Liver (tissue), 9 donors: ENCODE data around the gene KCNMA1. TPM values are rescaled to one million over a fixed set of nuclear protein-coding genes. Genes with fewer than 3 reads are reported as not detected.

ENCODE experiments used
- DNase-seq: peaks from one replicate; pipeline ENCODE4 v3.0.0-alpha.2; 2017; ENCODE audit warnings: low spot score
- H3K27ac ChIP-seq, 2 donors: one replicate each; pipeline ENCODE4 v1.7.0; 2013; ENCODE audit warnings: inconsistent platforms in 2 of 2, low read length in 2 of 2, control low read depth in 1 of 2, low read depth in 1 of 2, mild to moderate bottlenecking in 1 of 2
- H3K27me3 ChIP-seq, 4 donors: one replicate each; pipeline versions ENCODE4 v1.6.1 to v1.7.0; 2013; ENCODE audit warnings: low read length in 3 of 4, inconsistent platforms in 1 of 4, mild to moderate bottlenecking in 1 of 4, moderate library complexity in 1 of 4; ENCODE audit not compliant: control insufficient read depth in 4 of 4, insufficient read depth in 4 of 4
- H3K36me3 ChIP-seq, 4 donors: one replicate each; pipeline versions ENCODE4 v1.6.1 to v1.7.0; 2013; ENCODE audit warnings: low read length in 3 of 4, mild to moderate bottlenecking in 3 of 4, low read depth in 1 of 4, moderate library complexity in 1 of 4; ENCODE audit not compliant: control insufficient read depth in 4 of 4, insufficient read depth in 3 of 4
- H3K4me1 ChIP-seq, 4 donors: one replicate each; pipeline versions ENCODE4 v1.6.1 to v1.7.0; 2013; ENCODE audit warnings: low read length in 3 of 4, mild to moderate bottlenecking in 3 of 4, moderate library complexity in 1 of 4; ENCODE audit not compliant: control insufficient read depth in 4 of 4, insufficient read depth in 4 of 4
- H3K4me3 ChIP-seq, 3 donors: one replicate each; pipeline versions ENCODE4 v1.6.1 to v1.7.0; 2013; ENCODE audit warnings: low read length in 3 of 3, control low read depth in 1 of 3, low read depth in 1 of 3, mild to moderate bottlenecking in 1 of 3
- H3K9ac ChIP-seq, 2 donors: one replicate each; pipeline ENCODE4 v1.7.0; 2013; ENCODE audit warnings: low read length in 2 of 2, mild to moderate bottlenecking in 2 of 2, moderate library complexity in 2 of 2, control low read depth in 1 of 2, low read depth in 1 of 2
- H3K9me3 ChIP-seq, 4 donors: one replicate each; pipeline versions ENCODE4 v1.6.1 to v1.7.0; 2013; ENCODE audit warnings: low read length in 3 of 4; ENCODE audit not compliant: control insufficient read depth in 4 of 4
- EGR1 ChIP-seq, 2 donors: IDR thresholded peaks; 2 replicates each; pipeline ENCODE4 v1.6.1; 2016 to 2018; ENCODE audit warnings: antibody characterized with exemption in 2 of 2, low read depth in 2 of 2
- FOXA2 ChIP-seq: IDR thresholded peaks from 2 replicates; pipeline ENCODE4 v1.6.1; 2016; ENCODE audit warnings: antibody characterized with exemption
- GABPA ChIP-seq, 2 donors: IDR thresholded peaks in 1 of 2; conservative IDR thresholded peaks in 1 of 2; 2 replicates each; pipeline ENCODE4 v1.6.1; 2016; ENCODE audit warnings: antibody characterized with exemption in 2 of 2, mild to moderate bottlenecking in 1 of 2, moderate library complexity in 1 of 2
- HNF4A ChIP-seq, 2 donors: conservative IDR thresholded peaks; 2 replicates each; pipeline ENCODE4 v1.6.1; 2016; ENCODE audit warnings: antibody characterized with exemption in 2 of 2, mild to moderate bottlenecking in 2 of 2
- JUND ChIP-seq, 2 donors: IDR thresholded peaks; 2 replicates each; pipeline ENCODE4 v1.6.1; 2016; ENCODE audit warnings: antibody characterized with exemption in 2 of 2
- NR2F2 ChIP-seq: IDR thresholded peaks from 2 replicates; pipeline ENCODE4 v1.6.1; 2016; ENCODE audit warnings: antibody characterized with exemption
- RAD21 ChIP-seq, 2 donors: IDR thresholded peaks; 2 replicates each; pipeline ENCODE4 v1.6.1; 2016; ENCODE audit warnings: antibody characterized with exemption in 2 of 2, mild to moderate bottlenecking in 2 of 2
- REST ChIP-seq: IDR thresholded peaks from 2 replicates; pipeline ENCODE4 v1.6.1; 2016; ENCODE audit warnings: antibody characterized with exemption, mild to moderate bottlenecking
- RXRA ChIP-seq, 2 donors: IDR thresholded peaks; 2 replicates each; pipeline ENCODE4 v1.6.1; 2017 to 2018; ENCODE audit warnings: antibody characterized with exemption in 2 of 2, mild to moderate bottlenecking in 1 of 2
- SP1 ChIP-seq: IDR thresholded peaks from 2 replicates; pipeline ENCODE4 v1.6.1; 2018; ENCODE audit warnings: antibody characterized with exemption, mild to moderate bottlenecking
- YY1 ChIP-seq: IDR thresholded peaks from 2 replicates; pipeline ENCODE4 v1.6.1; 2016; ENCODE audit warnings: antibody characterized with exemption, mild to moderate bottlenecking
- WGBS: extraction: QIAGEN DNeasy Blood & Tissue Kit; methylation state at CpG from one replicate; pipeline ENCODE4 v1.1.7; 2013; 5-methylcytosine and 5-hydroxymethylcytosine counted together
- polyA plus RNA-seq, 2 donors: library from polyadenylated mRNA; stranded (reverse) in 1 of 2; unstranded in 1 of 2; fragments of 200-250 nt in 1 of 2; fragments of >200 nt in 1 of 2; fragmentation: Nextera tagmentation in 1 of 2; extraction: Ambion mirVana in 1 of 2; gene quantifications; one replicate each; pipeline versions ENCODE4 v1.2.1 to v1.2.3, GENCODE V29; 2013 to 2015
- total RNA-seq, 2 donors: library from RNA; depleted of rRNA; stranded (reverse); fragments of >200 nt; gene quantifications; one replicate each; pipeline ENCODE4 v1.2.3, GENCODE V29; 2014
- TF ChIP-seq, protein P1 (sequence below): IDR thresholded peaks from 2 replicates; pipeline ENCODE4 v1.6.1; 2016; ENCODE audit warnings: antibody characterized with exemption
- donor health status: healthy.
- donor health status: healthy.
- donor health status: healthy.
- donor health status: healthy.
- donor health status: healthy.

KCNMA1 gene
- total and polyA plus RNA-seq, 4 donors = 2.5 to 9.7 (median 4.7) TPM

GRCh38 chr10:77156406-77156879 is 481.2 kb downstream of the KCNMA1 start:
- DNase-seq = no peak
- no peaks in the 10 kb centered on the region for H3K36me3 ChIP-seq
- no peak overlapping the region for H3K27ac ChIP-seq
- TF ChIP-seq EGR1 (IDR thresholded peaks at IDR 0.05; ENCODE audit: low read depth in 2 of 2) (no peak), SP1 (no peak), NR2F2 (peak; percentile 66), RAD21 (IDR thresholded peaks at IDR 0.05) (no peak), JUND (IDR thresholded peaks at IDR 0.05) (no peak), RXRA (IDR thresholded peaks at IDR 0.05) (no peak), HNF4A (conservative IDR thresholded peaks at IDR 0.05) (no peak), FOXA2 (no peak)
- TF ChIP-seq, protein P1, sequence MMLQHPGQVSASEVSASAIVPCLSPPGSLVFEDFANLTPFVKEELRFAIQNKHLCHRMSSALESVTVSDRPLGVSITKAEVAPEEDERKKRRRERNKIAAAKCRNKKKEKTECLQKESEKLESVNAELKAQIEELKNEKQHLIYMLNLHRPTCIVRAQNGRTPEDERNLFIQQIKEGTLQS = no peak
- no peaks in the 10 kb centered on the region for H3K9me3 ChIP-seq
- H3K4me3 ChIP-seq = no peak overlapping the region
- H3K9ac ChIP-seq = no peak overlapping the region
- WGBS = 72% methylated on average over 5 of the region's 5 CpGs
- no peaks in the 10 kb centered on the region for H3K27me3 ChIP-seq
- H3K4me1 ChIP-seq = no peaks in the 10 kb centered on the region

- WGBS = 94% methylated on average over 1 of the region's 1 CpG
- DNase-seq = no peak
- Histone ChIP-seq H3K9ac (no peak overlapping the region), H3K27ac (no peak overlapping the region), H3K4me3 (no peak overlapping the region), H3K27me3 (no peaks in the 10 kb centered on the region), H3K9me3 (no peaks in the 10 kb centered on the region), H3K36me3 (no peaks in the 10 kb centered on the region), H3K4me1 (no peaks in the 10 kb centered on the region)
- TF ChIP-seq EGR1 (IDR thresholded peaks at IDR 0.05; ENCODE audit: low read depth in 2 of 2) = no peak
- no peak for TF ChIP-seq GABPA (IDR thresholded peaks at IDR 0.05 in 1 of 2, conservative IDR thresholded peaks at IDR 0.05 in 1 of 2)
- no peak for TF ChIP-seq FOXA2
- no peak for TF ChIP-seq HNF4A (conservative IDR thresholded peaks at IDR 0.05)
- no peak for TF ChIP-seq YY1
- TF ChIP-seq REST = no peak
- no peak for TF ChIP-seq JUND (IDR thresholded peaks at IDR 0.05)
Observed at GRCh38 chr10:77152256-77152655, 485.4 kb downstream of the KCNMA1 start.

DNA sequence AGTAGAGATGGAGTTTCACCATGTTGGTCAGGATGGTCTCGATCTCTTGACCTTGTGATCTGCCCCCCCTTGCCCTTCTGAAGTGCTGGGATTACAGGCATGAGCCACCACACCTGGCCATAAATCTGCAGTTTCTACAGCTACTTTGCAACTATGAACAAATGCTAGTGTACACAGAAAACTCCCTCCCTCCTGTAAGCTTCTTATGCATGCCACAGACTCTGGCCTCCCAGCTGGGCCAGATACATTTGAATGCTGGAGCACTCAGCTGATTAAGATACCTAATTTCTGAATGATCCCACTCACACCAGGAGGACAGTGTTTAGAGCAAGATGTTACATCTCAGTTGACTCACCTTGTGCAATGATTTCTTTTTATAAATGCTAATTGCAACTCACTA is 486.2 kb downstream of the KCNMA1 start:
- TF ChIP-seq SP1 = no peak
- TF ChIP-seq, protein P1 = no peak
- 98% methylated on average over 1 of the region's 1 CpG for WGBS
- Histone ChIP-seq H3K36me3 (no peaks in the 10 kb centered on the region), H3K9ac (no peak overlapping the region), H3K9me3 (no peaks in the 10 kb centered on the region), H3K4me3 (no peak overlapping the region), H3K4me1 (no peaks in the 10 kb centered on the region), H3K27ac (no peak overlapping the region), H3K27me3 (no peaks in the 10 kb centered on the region)
- DNase-seq = no peak
